ENCODE measurements around the gene SLX4IP.

Gene SLX4IP

DNA sequence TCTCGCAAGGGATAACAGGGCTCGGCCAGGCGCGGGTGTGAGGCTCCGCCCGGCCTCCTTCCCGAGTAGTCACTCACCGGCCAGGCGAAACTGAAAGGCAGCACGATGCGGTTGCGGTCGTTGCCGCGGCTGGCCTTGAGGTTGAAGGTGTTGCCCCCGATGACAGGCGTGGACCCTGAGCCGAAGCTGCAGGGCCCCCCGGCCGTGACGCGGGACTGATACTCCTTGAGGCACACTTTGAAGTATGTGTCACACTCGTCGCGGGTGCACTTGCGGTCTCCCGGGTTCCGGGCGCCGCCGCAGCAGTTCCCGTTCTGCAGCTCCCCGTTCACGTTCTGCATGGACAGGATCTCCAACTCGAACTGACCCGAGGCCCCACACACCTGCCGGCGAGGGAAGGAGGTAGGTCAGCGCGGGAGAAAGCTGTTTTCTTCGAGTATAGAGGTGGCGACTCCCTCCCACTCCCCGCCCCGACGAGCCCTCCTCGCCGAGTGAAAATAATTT, 237.6 kb downstream of the SLX4IP start:
- Histone ChIP-seq H3K36me3 (ENCODE audit: control insufficient read depth in 1 of 2, insufficient read depth in 2 of 2, low read depth in 1 of 2, low read length in 2 of 2) (peaks cover 0 to 10% of the 10 kb centered on the region in 2 experiments), H3K9ac (ENCODE audit: low read length) (peak overlapping the region; percentile 95), H4K8ac (ENCODE audit: low read length) (no peak overlapping the region), H3K23ac (ENCODE audit: low read length in 2 of 2) (peak overlapping the region in 1 of 2 experiments; percentile 57), H4K91ac (ENCODE audit: low read length) (no peak overlapping the region), H3K79me1 (replicated peaks; ENCODE audit: low read length, poor library complexity, severe bottlenecking) (peaks cover 12% of the 10 kb centered on the region), H3K4ac (ENCODE audit: low read depth in 1 of 2, low read length in 2 of 2) (peak overlapping the region; percentile 35 to 83), H3K27me3 (ENCODE audit: control insufficient read depth in 1 of 2, insufficient read depth in 1 of 2, low read length in 2 of 2) (no peaks in the 10 kb centered on the region), H3K9me3 (ENCODE audit: control insufficient read depth, low read length) (no peaks in the 10 kb centered on the region), H2BK15ac (ENCODE audit: low read depth, poor library complexity, severe bottlenecking) (no peak overlapping the region), H2AK5ac (ENCODE audit: low read length, severe bottlenecking) (no peak overlapping the region), H2BK5ac (ENCODE audit: low read depth, low read length, poor library complexity, severe bottlenecking) (no peak overlapping the region), H3K14ac (ENCODE audit: low read length in 2 of 2) (peak overlapping the region in 1 of 2 experiments; percentile 82), H3K4me2 (ENCODE audit: low read length, poor library complexity, severe bottlenecking) (peak overlapping the region; percentile 95), H2AFZ (ENCODE audit: low read depth, low read length) (peak overlapping the region; percentile 36), H3K4me3 (ENCODE audit: insufficient read depth in 1 of 2, low read depth in 1 of 2, low read length in 2 of 2) (peak overlapping the region; percentile 75 to 96), H2BK12ac (ENCODE audit: low read length in 2 of 2) (peak overlapping the region in 1 of 2 experiments; percentile 95), H2BK120ac (ENCODE audit: low read depth, low read length) (peak overlapping the region; percentile 8), H3K18ac (ENCODE audit: low read depth in 1 of 2, low read length in 2 of 2) (peak overlapping the region; percentile 90 to 95), H3K4me1 (ENCODE audit: control insufficient read depth, insufficient read depth, low read depth, low read length) (peaks cover 10% of the 10 kb centered on the region), H3K27ac (ENCODE audit: low read length, poor library complexity, severe bottlenecking) (peak overlapping the region; percentile 70)
- DNase-seq = peak; percentile 84
- whole genome bisulfite sequencing = under 1% methylated on average over 38 of the region's 47 CpGs

DNA sequence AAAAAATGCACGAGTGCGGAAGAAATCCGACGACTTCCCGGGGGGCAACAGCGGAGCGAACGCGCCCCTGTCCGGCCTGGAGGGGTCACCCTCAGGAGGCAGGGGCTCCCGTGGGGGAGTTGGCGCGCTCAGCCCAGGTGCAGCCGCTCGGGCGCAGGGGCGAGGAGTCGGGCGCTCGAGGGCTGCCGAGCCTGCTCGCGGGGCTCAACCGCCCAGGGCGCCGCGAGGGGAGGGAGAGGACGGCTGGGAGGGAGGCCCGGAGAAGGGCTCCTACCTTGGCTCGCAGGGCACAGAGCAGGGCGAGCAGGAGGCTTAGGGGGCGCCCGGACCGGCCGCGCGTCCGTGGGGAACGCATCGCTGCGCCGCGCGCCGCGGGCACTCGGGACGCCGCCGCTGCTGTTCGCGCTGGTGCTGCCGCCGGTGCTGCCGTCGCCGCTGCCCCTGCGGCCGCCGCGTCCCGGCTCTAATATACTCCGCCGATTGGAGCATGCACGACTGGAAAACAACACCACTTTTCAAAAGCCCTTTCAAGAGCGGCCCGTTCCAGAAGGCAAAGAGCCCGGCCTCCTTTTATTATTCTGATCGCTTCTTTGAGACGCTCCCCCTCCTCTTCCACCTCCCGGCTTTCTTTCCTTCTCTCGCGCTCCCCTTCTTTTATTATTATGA, 238.2 kb downstream of the SLX4IP start:
- Histone ChIP-seq H3K4me3 (ENCODE audit: insufficient read depth in 1 of 2, low read depth in 1 of 2, low read length in 2 of 2) (peak overlapping the region; percentile 75 to 96), H3K4me1 (ENCODE audit: control insufficient read depth, insufficient read depth, low read depth, low read length) (peaks cover 8% of the 10 kb centered on the region), H2BK5ac (ENCODE audit: low read depth, low read length, poor library complexity, severe bottlenecking) (no peak overlapping the region), H2BK120ac (ENCODE audit: low read depth, low read length) (no peak overlapping the region), H3K27ac (ENCODE audit: low read length, poor library complexity, severe bottlenecking) (peak overlapping the region; percentile 69), H3K18ac (ENCODE audit: low read depth in 1 of 2, low read length in 2 of 2) (peak overlapping the region; percentile 80 to 97), H3K79me1 (replicated peaks; ENCODE audit: low read length, poor library complexity, severe bottlenecking) (peaks cover 11% of the 10 kb centered on the region), H2BK12ac (ENCODE audit: low read length in 2 of 2) (peak overlapping the region in 1 of 2 experiments; percentile 52), H2AFZ (ENCODE audit: low read depth, low read length) (no peak overlapping the region), H3K9me3 (ENCODE audit: control insufficient read depth, low read length) (no peaks in the 10 kb centered on the region), H3K23ac (ENCODE audit: low read length in 2 of 2) (peak overlapping the region in 1 of 2 experiments; percentile 98), H3K4ac (ENCODE audit: low read depth in 1 of 2, low read length in 2 of 2) (peak overlapping the region; percentile 66 to 83), H2AK5ac (ENCODE audit: low read length, severe bottlenecking) (no peak overlapping the region), H3K4me2 (ENCODE audit: low read length, poor library complexity, severe bottlenecking) (peak overlapping the region; percentile 95), H3K14ac (ENCODE audit: low read length in 2 of 2) (peak overlapping the region in 1 of 2 experiments; percentile 97), H3K36me3 (ENCODE audit: control insufficient read depth in 1 of 2, insufficient read depth in 2 of 2, low read depth in 1 of 2, low read length in 2 of 2) (peaks cover 0 to 5% of the 10 kb centered on the region in 2 experiments), H3K9ac (ENCODE audit: low read length) (peak overlapping the region; percentile 95), H2BK15ac (ENCODE audit: low read depth, poor library complexity, severe bottlenecking) (peak overlapping the region; percentile 85), H4K91ac (ENCODE audit: low read length) (peak overlapping the region; percentile 47), H3K27me3 (ENCODE audit: control insufficient read depth in 1 of 2, insufficient read depth in 1 of 2, low read length in 2 of 2) (no peaks in the 10 kb centered on the region), H4K8ac (ENCODE audit: low read length) (peak overlapping the region; percentile 9)
- under 1% methylated on average over 57 of the region's 73 CpGs for WGBS
- no peak for DNase-seq

DNA sequence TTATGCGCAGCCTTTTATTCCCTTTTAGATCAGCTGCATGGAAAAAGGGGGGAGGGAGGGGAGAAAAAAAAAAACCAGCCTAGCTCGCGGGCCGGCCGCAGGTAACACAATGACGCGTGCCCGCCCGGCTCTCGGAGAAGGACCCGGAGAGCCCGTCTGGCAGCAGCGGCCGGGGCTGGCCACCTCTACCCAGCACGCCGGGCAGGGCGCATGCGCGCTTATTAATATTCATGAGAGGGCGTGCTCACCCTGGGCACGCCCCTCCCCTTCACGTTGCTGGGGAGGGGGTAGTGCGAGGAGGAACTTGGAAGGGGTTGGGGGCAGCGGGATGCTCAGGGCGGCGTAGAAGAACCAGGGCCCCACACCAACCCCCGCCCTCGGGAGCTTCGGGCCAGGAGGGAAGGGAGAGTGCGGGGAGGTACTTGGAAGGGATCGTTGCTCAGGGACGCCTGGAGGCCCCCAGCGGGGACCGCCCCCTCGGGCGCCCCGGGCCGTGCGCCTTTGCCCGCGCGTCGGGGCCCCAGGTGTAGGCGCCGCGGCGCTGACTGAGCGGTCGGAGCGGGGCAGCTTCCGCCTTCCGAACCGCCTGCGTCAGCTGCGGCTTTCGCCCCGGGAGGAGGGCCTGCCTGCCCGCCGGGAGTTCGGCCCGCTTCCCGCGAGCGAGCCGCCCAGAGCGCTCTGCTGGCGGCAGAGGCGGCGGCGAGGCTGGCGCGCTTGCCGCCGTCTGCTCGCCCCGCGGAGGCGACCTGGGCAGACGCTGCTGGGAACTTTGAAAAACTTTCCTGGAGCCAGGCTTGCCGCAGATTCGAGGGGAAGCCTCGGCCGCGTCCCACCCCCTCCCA, 239.0 kb downstream of the SLX4IP start, which contains the start of gene JAG1:
Gene JAG1 (minus strand): TSS at position 158 of the 842 bp plus-strand sequence. CDS start 469 bp downstream, outside the sequence.
- H3K18ac ChIP-seq (ENCODE audit: low read depth in 1 of 2, low read length in 2 of 2) = peak within 1 kb of the TSS; percentile 94 to 97
- H4K91ac ChIP-seq (ENCODE audit: low read length) = peak within 1 kb of the TSS; percentile 66
- H3K79me1 ChIP-seq (replicated peaks; ENCODE audit: low read length, poor library complexity, severe bottlenecking) = peaks cover 7% of the 10 kb centered on the region
- peaks cover 8% of the 10 kb centered on the region for H3K4me1 ChIP-seq (ENCODE audit: control insufficient read depth, insufficient read depth, low read depth, low read length)
- no peak within 1 kb of the TSS for H2AK5ac ChIP-seq (ENCODE audit: low read length, severe bottlenecking)
- H2AFZ ChIP-seq (ENCODE audit: low read depth, low read length) = peak within 1 kb of the TSS; percentile 83
- H3K4ac ChIP-seq (ENCODE audit: low read depth in 1 of 2, low read length in 2 of 2) = peak within 1 kb of the TSS; percentile 66 to 83
- peak within 1 kb of the TSS; percentile 51 to 95 for H2BK12ac ChIP-seq (ENCODE audit: low read length in 2 of 2)
- H2BK120ac ChIP-seq (ENCODE audit: low read depth, low read length) = peak within 1 kb of the TSS; percentile 69
- peak; percentile 95 for DNase-seq
- no peaks in the 10 kb centered on the region for H3K9me3 ChIP-seq (ENCODE audit: control insufficient read depth, low read length)
- under 1% methylated on average over 79 of the region's 84 CpGs for WGBS
- H4K8ac ChIP-seq (ENCODE audit: low read length) = peak within 1 kb of the TSS; percentile 89
- peak within 1 kb of the TSS; percentile 95 for H3K9ac ChIP-seq (ENCODE audit: low read length)
- H3K4me2 ChIP-seq (ENCODE audit: low read length, poor library complexity, severe bottlenecking) = peak within 1 kb of the TSS; percentile 95
- peak within 1 kb of the TSS; percentile 75 to 96 for H3K4me3 ChIP-seq (ENCODE audit: insufficient read depth in 1 of 2, low read depth in 1 of 2, low read length in 2 of 2)
- peak within 1 kb of the TSS in 1 of 2 experiments; percentile 97 for H3K14ac ChIP-seq (ENCODE audit: low read length in 2 of 2)
- H3K27me3 ChIP-seq (ENCODE audit: control insufficient read depth in 1 of 2, insufficient read depth in 1 of 2, low read length in 2 of 2) = no peaks in the 10 kb centered on the region
- H3K36me3 ChIP-seq (ENCODE audit: control insufficient read depth in 1 of 2, insufficient read depth in 2 of 2, low read depth in 1 of 2, low read length in 2 of 2) = no peaks in the 10 kb centered on the region
- H3K23ac ChIP-seq (ENCODE audit: low read length in 2 of 2) = peak within 1 kb of the TSS in 1 of 2 experiments; percentile 98
- H2BK5ac ChIP-seq (ENCODE audit: low read depth, low read length, poor library complexity, severe bottlenecking) = peak within 1 kb of the TSS; percentile 98
- peak within 1 kb of the TSS; percentile 97 for H3K27ac ChIP-seq (ENCODE audit: low read length, poor library complexity, severe bottlenecking)
- peak within 1 kb of the TSS; percentile 93 for H2BK15ac ChIP-seq (ENCODE audit: low read depth, poor library complexity, severe bottlenecking)
